Amygdala (tissue), 56 donors: Measurements from ENCODE around the gene CSNK2A2.

Source experiments
- DNase-seq, 56 donors: peaks; one replicate each; lab custom pipeline; 2025; lab: John Stamatoyannopoulos, UW

CSNK2A2 gene

DNA sequence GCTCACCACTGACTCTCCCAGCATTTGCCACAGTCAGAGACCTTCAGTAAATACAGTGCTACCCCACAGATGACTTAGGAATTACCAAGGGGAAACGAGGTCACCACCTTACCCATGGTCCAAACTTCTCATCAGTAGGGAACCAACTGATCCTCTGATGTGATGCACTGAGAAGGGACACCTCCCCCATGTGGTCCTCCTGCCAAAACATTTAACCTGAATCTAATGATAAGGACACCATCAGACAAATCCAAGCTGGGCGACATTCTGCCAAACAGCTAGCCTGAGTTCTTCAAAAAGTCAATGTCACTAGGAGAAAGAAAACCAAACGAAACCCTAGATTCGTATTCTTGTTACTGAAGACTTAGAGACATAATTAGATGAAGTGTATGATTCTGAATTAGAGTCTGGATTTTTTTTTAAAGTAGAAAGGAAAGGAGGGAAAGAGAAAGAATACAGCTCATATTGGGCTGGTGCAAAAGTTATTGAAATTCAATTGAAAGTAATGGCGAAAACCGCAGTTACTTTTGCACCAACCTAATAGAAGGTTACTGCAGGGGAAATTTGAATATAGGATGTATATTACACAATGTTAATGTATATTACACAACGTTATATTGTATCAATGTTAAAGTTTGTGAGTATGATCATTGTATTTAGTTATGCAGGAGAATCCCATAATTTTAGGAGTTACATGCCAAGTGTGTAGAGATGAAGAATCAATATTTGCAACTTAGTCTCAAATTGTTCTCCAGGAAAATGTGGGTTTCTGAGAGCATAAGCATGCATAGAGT is 2.3 kb upstream of the CSNK2A2 start:
- DNase-seq: no peak

GRCh38 chr16:58198803-58199411 is 1.0 kb upstream of the CSNK2A2 start:
- DNase-seq: no peak

GRCh38 chr16:58197314-58198012 is 443 bp downstream of the CSNK2A2 start:
- DNase-seq: no peak

DNA sequence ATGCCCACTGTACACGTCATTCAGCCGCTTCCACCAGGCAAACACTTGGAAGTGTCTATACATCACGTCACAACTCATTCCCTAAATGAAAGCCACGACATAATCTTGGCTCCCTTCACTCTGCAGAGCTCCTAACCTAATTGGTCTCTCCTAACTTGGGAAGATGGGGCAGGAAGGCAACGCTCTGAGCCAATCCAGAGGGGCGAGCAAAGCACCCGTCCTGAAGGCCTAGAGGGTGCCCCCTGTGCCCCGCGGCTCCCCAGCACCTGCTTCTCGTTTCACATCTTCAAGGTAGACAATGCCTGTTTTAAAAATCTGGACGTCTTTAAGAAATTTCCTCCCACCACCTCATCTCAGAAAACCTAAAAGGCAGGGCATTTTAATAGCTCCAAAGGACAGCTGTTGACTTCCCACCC is 1.0 kb downstream of the CSNK2A2 start:
- DNase-seq: no peak

DNA sequence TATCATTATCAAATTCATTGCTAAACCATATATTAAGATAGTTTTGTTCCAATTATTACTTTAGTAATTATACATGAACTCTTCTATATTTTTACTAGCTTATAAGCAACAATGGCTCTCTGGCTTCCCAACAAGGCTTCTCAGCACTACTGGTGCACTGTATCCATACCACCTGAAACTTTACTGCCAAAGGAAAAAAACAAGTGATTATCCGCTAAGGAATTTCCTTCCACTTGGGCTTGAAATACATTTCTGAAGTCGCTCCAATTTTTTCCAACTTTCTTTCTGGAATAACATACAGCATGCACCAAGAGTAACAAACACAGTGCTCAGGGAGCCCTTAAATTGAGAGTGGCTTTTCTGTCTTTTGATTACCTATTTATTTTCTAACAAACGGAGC is 2.1 kb downstream of the CSNK2A2 start:
- DNase-seq: no peak

- no peak for DNase-seq
Observed at GRCh38 chr16:58195344-58195743, 2.6 kb downstream of the CSNK2A2 start.

DNA sequence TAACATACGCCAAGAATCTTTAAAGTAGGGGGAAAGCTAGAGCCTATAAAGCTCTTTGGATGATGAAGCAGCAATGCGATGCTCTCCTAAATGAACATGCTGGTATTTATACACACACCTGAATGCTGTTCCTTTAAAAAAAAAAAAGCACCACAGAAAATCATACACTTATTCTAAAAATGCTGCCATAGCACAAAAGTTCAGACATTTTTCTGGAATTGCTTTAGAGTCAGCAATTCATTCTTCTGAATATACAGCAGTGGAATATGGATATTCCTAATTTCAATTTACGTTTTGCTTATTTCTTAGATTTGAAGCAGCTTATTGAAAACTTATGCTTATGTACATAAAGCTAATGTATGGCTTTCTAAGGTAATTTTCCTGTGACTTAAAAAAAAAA is 3.1 kb downstream of the CSNK2A2 start:
- DNase-seq: no peak

GRCh38 chr16:58187665-58188421 is 10.1 kb downstream of the CSNK2A2 start:
- no peak for DNase-seq

- no peak for DNase-seq
Observed at GRCh38 chr16:58187092-58187491, 10.8 kb downstream of the CSNK2A2 start.

GRCh38 chr16:58186176-58186944 is 11.5 kb downstream of the CSNK2A2 start:
- DNase-seq: no peak

DNA sequence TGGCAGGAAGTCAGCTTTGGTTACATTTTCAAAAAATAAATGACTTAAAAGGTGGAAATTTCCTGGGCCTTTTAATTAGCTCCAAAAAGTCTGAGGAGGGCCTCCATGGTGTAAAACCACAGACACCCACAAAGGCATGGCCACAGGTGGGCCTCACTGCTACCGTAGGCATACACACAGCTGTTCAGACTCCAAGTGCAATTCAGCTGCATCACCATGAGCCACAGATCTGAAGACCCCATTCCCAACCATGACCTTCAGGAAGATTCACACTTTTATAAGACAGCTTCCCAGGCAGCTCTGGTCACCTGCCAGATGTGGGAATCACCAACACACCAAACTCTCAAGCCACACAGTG is 20.6 kb downstream of the CSNK2A2 start:
- no peak for DNase-seq

DNA sequence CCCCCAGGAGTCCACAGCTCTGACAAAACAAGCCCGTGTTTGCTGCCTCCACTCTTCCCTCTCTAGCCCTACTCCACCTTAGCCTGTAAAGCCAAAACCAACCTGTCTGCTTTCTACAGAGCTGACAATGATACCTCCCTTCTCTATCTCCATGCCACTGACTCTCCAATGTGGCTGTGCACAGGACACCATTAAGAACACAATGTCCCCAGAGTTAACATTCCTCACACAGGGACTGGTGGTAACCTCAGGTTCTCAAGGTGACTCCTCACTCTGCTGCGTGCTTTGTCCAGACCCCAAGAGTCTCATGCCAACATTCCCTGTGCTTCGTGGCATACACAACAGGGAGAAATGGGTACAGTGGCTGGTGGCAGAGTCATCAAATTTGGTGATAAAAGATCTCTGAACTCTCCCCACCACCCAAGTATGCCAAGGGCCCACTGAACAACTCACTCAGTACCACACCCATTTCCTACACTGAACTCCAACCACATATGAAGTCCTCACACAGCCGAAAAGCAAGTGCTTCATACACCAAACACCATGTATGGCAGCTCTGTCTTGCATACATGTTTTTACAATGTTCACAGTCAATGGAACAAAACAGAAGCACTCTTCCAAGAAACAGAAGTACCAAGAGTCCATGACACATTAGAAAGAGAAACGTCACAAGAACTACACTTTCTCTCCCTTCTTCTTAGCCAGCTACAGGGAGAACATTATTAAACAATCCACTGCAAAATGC is 21.1 kb downstream of the CSNK2A2 start:
- DNase-seq: no peak

- DNase-seq: no peak
Observed at GRCh38 chr16:58170223-58170622, 27.7 kb downstream of the CSNK2A2 start.

GRCh38 chr16:58160855-58161254 is 37.1 kb downstream of the CSNK2A2 start:
- no peak for DNase-seq

DNA sequence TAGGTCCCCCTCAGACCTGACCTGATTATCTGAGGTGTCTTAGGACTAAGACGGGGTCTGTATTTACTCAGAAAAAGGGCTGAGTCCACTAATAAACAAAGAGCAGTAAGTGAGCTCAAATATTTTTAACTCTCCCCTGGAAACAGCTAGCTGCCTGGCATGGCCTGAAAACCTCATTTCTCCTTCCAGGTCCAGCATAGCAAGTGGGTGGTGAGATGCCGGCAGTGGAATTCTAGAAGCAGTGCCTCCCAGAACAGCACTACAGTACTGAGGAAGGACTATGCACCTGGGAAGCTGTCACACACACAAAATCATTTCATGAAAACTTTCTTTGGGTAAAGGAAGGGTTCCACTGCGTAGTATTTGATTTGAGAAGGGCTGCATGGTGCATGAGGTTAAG is 39.2 kb downstream of the CSNK2A2 start:
- DNase-seq: peak in 2 of 56 donors; percentile 2 to 11

GRCh38 chr16:58157951-58158540 is 39.9 kb downstream of the CSNK2A2 start:
- no peak for DNase-seq

GRCh38 chr16:58157239-58157638 is 40.7 kb downstream of the CSNK2A2 start:
- DNase-seq: no peak

DNA sequence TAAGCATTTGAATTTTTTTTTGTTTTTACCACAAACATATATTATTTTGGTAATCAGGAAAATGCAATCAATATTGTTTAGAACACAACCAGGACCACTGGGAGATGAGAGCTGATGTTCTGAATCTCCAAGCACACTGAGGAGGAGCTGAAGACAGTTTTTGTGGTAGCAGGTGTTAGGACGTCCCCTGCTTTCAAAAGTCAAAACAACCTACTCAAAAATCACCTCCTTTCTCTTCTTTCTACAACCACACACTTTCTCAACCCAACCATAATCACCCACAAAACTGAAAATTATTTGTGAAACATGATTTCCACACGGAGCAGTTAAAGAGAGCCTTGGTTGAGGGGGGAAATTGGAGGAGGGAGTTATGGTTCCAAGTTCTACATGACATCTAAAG is 42.1 kb downstream of the CSNK2A2 start:
- DNase-seq: no peak

- no peak for DNase-seq
Observed at GRCh38 chr16:58154345-58154744, 43.6 kb downstream of the CSNK2A2 start.
